HepG2 (cell line): ENCODE results near the gene CXCR5. TPM values are rescaled to one million over a fixed set of nuclear protein-coding genes. Genes with fewer than 3 reads are reported as not detected.

ENCODE experiments used
- CENPX ChIP-seq: sonication (generic); formaldehyde crosslinking; IDR thresholded peaks from 2 replicates; pipeline ENCODE4 v1.9.0; 2021; ENCODE audit warnings: mild to moderate bottlenecking, missing genetic modification reagents, moderate library complexity
- CHD2 ChIP-seq: IDR thresholded peaks from 2 replicates; pipeline ENCODE4 v1.6.1; 2011; ENCODE audit warnings: low read depth, low read length, improper control_type of control experiment
- FOXK1 ChIP-seq: sonication (generic); formaldehyde crosslinking; IDR thresholded peaks from 2 replicates; pipeline ENCODE4 v1.4.0; 2020; ENCODE audit warnings: low read depth, missing genetic modification reagents, borderline replicate concordance
- KMT2B ChIP-seq: IDR thresholded peaks from 2 replicates; pipeline ENCODE4 v1.6.1; 2016; ENCODE audit warnings: missing genetic modification reagents, missing compliant biosample characterization
- NPAS2 ChIP-seq: sonication (generic); formaldehyde crosslinking; IDR thresholded peaks from 2 replicates; pipeline ENCODE4 v1.8.0; 2022; ENCODE audit warnings: mild to moderate bottlenecking, missing genetic modification reagents, borderline replicate concordance
- NR2F6 ChIP-seq, 2 experiments: IDR thresholded peaks; 2 replicates each; pipeline ENCODE4 v1.6.1; 2016; ENCODE audit warnings: antibody characterized with exemption in 1 of 2, mild to moderate bottlenecking in 1 of 2
- RFXAP ChIP-seq: sonication (generic); formaldehyde crosslinking; IDR thresholded peaks from 2 replicates; pipeline ENCODE4 v1.4.0; 2020; ENCODE audit warnings: missing genetic modification reagents, borderline replicate concordance
- ZFY ChIP-seq: sonication (generic); formaldehyde crosslinking; IDR thresholded peaks from 2 replicates; pipeline ENCODE4 v1.4.0; 2020; ENCODE audit warnings: missing genetic modification reagents
- ZNF205 ChIP-seq: IDR thresholded peaks from 2 replicates; pipeline ENCODE4 v1.6.1; 2018; ENCODE audit warnings: missing biosample characterization, missing genetic modification reagents
- ZNF331 ChIP-seq: sonication (generic); formaldehyde crosslinking; IDR thresholded peaks from 2 replicates; pipeline ENCODE4 v1.4.0; 2020; ENCODE audit warnings: missing genetic modification reagents
- ZNF337 ChIP-seq: sonication (generic); formaldehyde crosslinking; IDR thresholded peaks from 2 replicates; pipeline ENCODE4 v1.5.1; 2020; ENCODE audit warnings: missing genetic modification reagents, low read depth, mild to moderate bottlenecking, borderline replicate concordance
- ZNF510 ChIP-seq: sonication (generic); formaldehyde crosslinking; IDR thresholded peaks from 2 replicates; pipeline ENCODE4 v1.4.0; 2020; ENCODE audit warnings: low read depth, mild to moderate bottlenecking, missing genetic modification reagents
- ZNF790 ChIP-seq: sonication (generic); formaldehyde crosslinking; IDR thresholded peaks from 2 replicates; pipeline ENCODE4 v1.8.0; 2022; ENCODE audit warnings: missing genetic modification reagents, mild to moderate bottlenecking, borderline replicate concordance
- polyA plus RNA-seq, 8 experiments: library from polyadenylated mRNA; depleted of rRNA in 3 of 8; stranded (reverse) in 7 of 8; unstranded in 1 of 8; fragments of >200 nt; fragmentation: Illumina TruSeq in 4 of 8; extraction: Trizol in 4 of 8; gene quantifications; 2 replicates each; pipeline versions ENCODE4 v1.2.1 to v1.2.3, GENCODE V29; 2011 to 2016; ENCODE audit warnings: low read depth in 4 of 8, missing spikeins in 1 of 8, mixed read lengths in 1 of 8; ENCODE audit not compliant: insufficient read depth in 1 of 8
- total RNA-seq, 5 experiments: library from RNA; depleted of rRNA; stranded (reverse); fragments of >200 nt; fragmentation: Illumina TruSeq; extraction: Trizol; gene quantifications; 2 replicates each; pipeline ENCODE4 v1.2.3, GENCODE V29; 2016; ENCODE audit warnings: low read depth in 1 of 5
- TF ChIP-seq, protein P1 (sequence below): sonication (generic); formaldehyde crosslinking; IDR thresholded peaks from 2 replicates; pipeline ENCODE4 v1.8.0; 2023; ENCODE audit warnings: mild to moderate bottlenecking, missing genetic modification reagents
- TF ChIP-seq, protein P2 (sequence below): sonication (generic); formaldehyde crosslinking; IDR thresholded peaks from 2 replicates; pipeline ENCODE4 v1.5.1; 2020; ENCODE audit warnings: missing genetic modification reagents, mild to moderate bottlenecking, borderline replicate concordance
- TF ChIP-seq, protein P3 (sequence below): sonication (generic); formaldehyde crosslinking; IDR thresholded peaks from 2 replicates; pipeline ENCODE4 v1.8.0; 2022; ENCODE audit warnings: mild to moderate bottlenecking, missing genetic modification reagents
- TF ChIP-seq, protein P4 (sequence below): sonication (generic); formaldehyde crosslinking; IDR thresholded peaks from 2 replicates; pipeline ENCODE4 v1.4.0; 2020; ENCODE audit warnings: mild to moderate bottlenecking, low read depth, missing genetic modification reagents
- TF ChIP-seq, protein P5 (sequence below): sonication (generic); formaldehyde crosslinking; IDR thresholded peaks from 2 replicates; pipeline ENCODE4 v1.4.0; 2020; ENCODE audit warnings: missing genetic modification reagents
- TF ChIP-seq, protein P6 (sequence below): sonication (generic); formaldehyde crosslinking; IDR thresholded peaks from 2 replicates; pipeline ENCODE4 v1.4.0; 2020; ENCODE audit warnings: mild to moderate bottlenecking, missing genetic modification reagents

Gene CXCR5
- total and polyA plus RNA-seq, 2 of the 13 experiments (the other 11 are each of a cell fraction or from before 2014, with no cell fraction given): not detected

DNA sequence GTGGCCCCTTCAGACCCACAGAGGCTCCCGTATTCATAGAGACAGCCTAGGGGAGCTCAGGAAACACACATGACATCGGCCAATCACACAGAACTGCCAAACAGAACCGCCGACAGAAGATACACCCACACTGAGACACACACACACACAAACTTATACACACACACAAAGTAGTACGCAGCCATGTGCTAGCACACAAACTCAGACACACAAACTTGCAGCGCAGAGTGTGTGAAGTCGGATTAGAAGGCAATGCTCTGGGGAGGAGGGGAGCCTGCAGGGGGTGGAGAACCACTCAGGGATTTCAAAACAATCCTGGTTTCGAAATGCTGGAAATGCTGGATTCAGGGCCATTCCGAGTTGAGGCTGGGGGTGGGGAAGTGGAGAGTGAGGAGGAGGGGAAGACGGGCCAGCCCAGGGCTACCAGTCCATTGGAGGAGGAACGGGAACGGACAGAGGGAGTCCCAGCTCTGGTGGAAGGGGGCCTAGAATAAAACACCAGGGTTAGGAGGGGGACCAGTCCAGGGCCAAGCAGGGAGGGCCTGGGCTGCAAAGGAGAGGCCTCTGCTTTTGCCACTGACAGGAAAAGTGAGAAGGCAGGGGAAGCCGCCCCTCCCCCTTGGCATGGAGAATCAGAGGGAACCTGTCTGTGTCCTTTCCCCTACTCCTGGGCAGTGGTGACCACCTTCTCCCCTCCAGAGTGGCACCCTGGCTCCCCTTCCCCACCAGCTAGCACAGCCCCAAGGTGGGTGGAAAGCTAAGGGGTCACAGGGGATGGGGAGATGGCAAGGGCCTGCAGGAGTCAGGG lies 37.6 kb downstream of the CXCR5 start (continued):
- TF ChIP-seq NR2F6 (IDR thresholded peaks at IDR 0.05) (peak; percentile 46; the same call in 1 of the 2 replicates), NR2F6 (CRISPR knock-in tag; IDR thresholded peaks at IDR 0.05) (peak; percentile 69), CHD2 (peak; percentile 78), CENPX (CRISPR knock-in tag) (no peak), RFXAP (CRISPR knock-in tag) (no peak; the same call in 1 of the 2 replicates), FOXK1 (peak; percentile 36; the same call in 1 of the 2 replicates), KMT2B (CRISPR knock-in tag) (no peak), NPAS2 (CRISPR knock-in tag) (no peak), ZNF337 (CRISPR knock-in tag) (no peak), ZNF790 (CRISPR knock-in tag) (no peak), ZNF510 (CRISPR knock-in tag) (no peak), ZNF331 (CRISPR knock-in tag) (peak; percentile 74), ZNF205 (CRISPR knock-in tag) (no peak), ZFY (CRISPR knock-in tag) (0 out of 2 replicates have a peak, but pooled peaks have one; percentile 11)
- TF ChIP-seq, protein P1, sequence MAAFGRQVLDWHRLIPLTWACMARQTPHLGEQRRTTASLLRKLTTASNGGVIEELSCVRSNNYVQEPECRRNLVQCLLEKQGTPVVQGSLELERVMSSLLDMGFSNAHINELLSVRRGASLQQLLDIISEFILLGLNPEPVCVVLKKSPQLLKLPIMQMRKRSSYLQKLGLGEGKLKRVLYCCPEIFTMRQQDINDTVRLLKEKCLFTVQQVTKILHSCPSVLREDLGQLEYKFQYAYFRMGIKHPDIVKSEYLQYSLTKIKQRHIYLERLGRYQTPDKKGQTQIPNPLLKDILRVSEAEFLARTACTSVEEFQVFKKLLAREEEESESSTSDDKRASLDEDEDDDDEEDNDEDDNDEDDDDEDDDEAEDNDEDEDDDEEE (CRISPR knock-in tag): no peak
- TF ChIP-seq, protein P2, sequence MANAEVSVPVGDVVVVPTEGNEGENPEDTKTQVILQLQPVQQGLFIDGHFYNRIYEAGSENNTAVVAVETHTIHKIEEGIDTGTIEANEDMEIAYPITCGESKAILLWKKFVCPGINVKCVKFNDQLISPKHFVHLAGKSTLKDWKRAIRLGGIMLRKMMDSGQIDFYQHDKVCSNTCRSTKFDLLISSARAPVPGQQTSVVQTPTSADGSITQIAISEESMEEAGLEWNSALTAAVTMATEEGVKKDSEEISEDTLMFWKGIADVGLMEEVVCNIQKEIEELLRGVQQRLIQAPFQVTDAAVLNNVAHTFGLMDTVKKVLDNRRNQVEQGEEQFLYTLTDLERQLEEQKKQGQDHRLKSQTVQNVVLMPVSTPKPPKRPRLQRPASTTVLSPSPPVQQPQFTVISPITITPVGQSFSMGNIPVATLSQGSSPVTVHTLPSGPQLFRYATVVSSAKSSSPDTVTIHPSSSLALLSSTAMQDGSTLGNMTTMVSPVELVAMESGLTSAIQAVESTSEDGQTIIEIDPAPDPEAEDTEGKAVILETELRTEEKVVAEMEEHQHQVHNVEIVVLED (CRISPR knock-in tag): no peak
- TF ChIP-seq, protein P3, sequence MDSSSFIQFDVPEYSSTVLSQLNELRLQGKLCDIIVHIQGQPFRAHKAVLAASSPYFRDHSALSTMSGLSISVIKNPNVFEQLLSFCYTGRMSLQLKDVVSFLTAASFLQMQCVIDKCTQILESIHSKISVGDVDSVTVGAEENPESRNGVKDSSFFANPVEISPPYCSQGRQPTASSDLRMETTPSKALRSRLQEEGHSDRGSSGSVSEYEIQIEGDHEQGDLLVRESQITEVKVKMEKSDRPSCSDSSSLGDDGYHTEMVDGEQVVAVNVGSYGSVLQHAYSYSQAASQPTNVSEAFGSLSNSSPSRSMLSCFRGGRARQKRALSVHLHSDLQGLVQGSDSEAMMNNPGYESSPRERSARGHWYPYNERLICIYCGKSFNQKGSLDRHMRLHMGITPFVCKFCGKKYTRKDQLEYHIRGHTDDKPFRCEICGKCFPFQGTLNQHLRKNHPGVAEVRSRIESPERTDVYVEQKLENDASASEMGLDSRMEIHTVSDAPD (CRISPR knock-in tag): no peak
- TF ChIP-seq, protein P4, sequence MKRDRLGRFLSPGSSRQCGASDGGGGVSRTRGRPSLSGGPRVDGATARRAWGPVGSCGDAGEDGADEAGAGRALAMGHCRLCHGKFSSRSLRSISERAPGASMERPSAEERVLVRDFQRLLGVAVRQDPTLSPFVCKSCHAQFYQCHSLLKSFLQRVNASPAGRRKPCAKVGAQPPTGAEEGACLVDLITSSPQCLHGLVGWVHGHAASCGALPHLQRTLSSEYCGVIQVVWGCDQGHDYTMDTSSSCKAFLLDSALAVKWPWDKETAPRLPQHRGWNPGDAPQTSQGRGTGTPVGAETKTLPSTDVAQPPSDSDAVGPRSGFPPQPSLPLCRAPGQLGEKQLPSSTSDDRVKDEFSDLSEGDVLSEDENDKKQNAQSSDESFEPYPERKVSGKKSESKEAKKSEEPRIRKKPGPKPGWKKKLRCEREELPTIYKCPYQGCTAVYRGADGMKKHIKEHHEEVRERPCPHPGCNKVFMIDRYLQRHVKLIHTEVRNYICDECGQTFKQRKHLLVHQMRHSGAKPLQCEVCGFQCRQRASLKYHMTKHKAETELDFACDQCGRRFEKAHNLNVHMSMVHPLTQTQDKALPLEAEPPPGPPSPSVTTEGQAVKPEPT (CRISPR knock-in tag): peak; percentile 75; the same call in 1 of the 2 replicates
- TF ChIP-seq, protein P5, sequence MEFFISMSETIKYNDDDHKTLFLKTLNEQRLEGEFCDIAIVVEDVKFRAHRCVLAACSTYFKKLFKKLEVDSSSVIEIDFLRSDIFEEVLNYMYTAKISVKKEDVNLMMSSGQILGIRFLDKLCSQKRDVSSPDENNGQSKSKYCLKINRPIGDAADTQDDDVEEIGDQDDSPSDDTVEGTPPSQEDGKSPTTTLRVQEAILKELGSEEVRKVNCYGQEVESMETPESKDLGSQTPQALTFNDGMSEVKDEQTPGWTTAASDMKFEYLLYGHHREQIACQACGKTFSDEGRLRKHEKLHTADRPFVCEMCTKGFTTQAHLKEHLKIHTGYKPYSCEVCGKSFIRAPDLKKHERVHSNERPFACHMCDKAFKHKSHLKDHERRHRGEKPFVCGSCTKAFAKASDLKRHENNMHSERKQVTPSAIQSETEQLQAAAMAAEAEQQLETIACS (CRISPR knock-in tag): no peak
- TF ChIP-seq, protein P6, sequence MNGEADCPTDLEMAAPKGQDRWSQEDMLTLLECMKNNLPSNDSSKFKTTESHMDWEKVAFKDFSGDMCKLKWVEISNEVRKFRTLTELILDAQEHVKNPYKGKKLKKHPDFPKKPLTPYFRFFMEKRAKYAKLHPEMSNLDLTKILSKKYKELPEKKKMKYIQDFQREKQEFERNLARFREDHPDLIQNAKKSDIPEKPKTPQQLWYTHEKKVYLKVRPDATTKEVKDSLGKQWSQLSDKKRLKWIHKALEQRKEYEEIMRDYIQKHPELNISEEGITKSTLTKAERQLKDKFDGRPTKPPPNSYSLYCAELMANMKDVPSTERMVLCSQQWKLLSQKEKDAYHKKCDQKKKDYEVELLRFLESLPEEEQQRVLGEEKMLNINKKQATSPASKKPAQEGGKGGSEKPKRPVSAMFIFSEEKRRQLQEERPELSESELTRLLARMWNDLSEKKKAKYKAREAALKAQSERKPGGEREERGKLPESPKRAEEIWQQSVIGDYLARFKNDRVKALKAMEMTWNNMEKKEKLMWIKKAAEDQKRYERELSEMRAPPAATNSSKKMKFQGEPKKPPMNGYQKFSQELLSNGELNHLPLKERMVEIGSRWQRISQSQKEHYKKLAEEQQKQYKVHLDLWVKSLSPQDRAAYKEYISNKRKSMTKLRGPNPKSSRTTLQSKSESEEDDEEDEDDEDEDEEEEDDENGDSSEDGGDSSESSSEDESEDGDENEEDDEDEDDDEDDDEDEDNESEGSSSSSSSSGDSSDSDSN (CRISPR knock-in tag): 0 out of 2 replicates have a peak, but pooled peaks have one; percentile 29
